ENCODE data around the gene SV2B. TPM values are rescaled to one million over a fixed set of nuclear protein-coding genes. Genes with fewer than 3 reads are reported as not detected.

The SV2B gene
- total and polyA plus RNA-seq, 2 donors (not counting 1 experiment from before 2014, with no cell fraction given): not detected

- ChIA-PET POLR2A (no interaction called here), CTCF (no interaction called here)
- DNase-seq (no peak), ATAC-seq (ENCODE audit: low read depth) (no peak)
- no peaks in the 10 kb centered on the region for H4K20me1 ChIP-seq (ENCODE audit: control insufficient read depth, insufficient read depth, low read length, poor library complexity, severe bottlenecking)
- H3K9me3 Mint-ChIP-seq (ENCODE audit: insufficient read depth): no peaks in the 10 kb centered on the region
- no peak overlapping the region for H3K4me3 ChIP-seq (ENCODE audit: control extremely low read depth in 1 of 5, extremely low read depth in 1 of 5, insufficient read depth in 1 of 5, low read depth in 2 of 5, low read length in 4 of 5)
- 86% methylated on average over 1 of the region's 2 CpGs for WGBS (ENCODE audit: insufficient coverage)
- H3K36me3 ChIP-seq (replicated peaks in 1 of 2; ENCODE audit: control extremely low read depth in 1 of 2, control insufficient read depth in 1 of 2, extremely low read depth in 1 of 2, insufficient read depth in 2 of 2, low read length in 1 of 2): no peaks in the 10 kb centered on the region
- no peak overlapping the region for H3K9ac ChIP-seq (ENCODE audit: low read length)
- H3K4me1 ChIP-seq (ENCODE audit: control insufficient read depth in 2 of 2, insufficient read depth in 2 of 2, low read length in 2 of 2): no peaks in the 10 kb centered on the region
- no peak overlapping the region for H3K27ac Mint-ChIP-seq
- no peaks in the 10 kb centered on the region for H3K79me2 ChIP-seq (ENCODE audit: control insufficient read depth, insufficient read depth, low read length)
- no peak overlapping the region for H3K27ac ChIP-seq (ENCODE audit: low read length in 2 of 2)
- no peak overlapping the region for H2AFZ ChIP-seq (ENCODE audit: insufficient read depth, low read depth, low read length, poor library complexity, severe bottlenecking)
- intact Hi-C loops (cut with micrococcal nuclease): no loop called here
- H3K27me3 Mint-ChIP-seq: peaks cover 44% of the 10 kb centered on the region
- no peaks in the 10 kb centered on the region for H3K4me1 Mint-ChIP-seq
- H3K4me3 Mint-ChIP-seq: no peak overlapping the region
- no peaks in the 10 kb centered on the region for H3K9me3 ChIP-seq (ENCODE audit: control extremely low read depth in 1 of 3, control insufficient read depth in 2 of 3, insufficient read depth in 1 of 3, low read length in 2 of 3)
- TF ChIP-seq, protein P1, sequence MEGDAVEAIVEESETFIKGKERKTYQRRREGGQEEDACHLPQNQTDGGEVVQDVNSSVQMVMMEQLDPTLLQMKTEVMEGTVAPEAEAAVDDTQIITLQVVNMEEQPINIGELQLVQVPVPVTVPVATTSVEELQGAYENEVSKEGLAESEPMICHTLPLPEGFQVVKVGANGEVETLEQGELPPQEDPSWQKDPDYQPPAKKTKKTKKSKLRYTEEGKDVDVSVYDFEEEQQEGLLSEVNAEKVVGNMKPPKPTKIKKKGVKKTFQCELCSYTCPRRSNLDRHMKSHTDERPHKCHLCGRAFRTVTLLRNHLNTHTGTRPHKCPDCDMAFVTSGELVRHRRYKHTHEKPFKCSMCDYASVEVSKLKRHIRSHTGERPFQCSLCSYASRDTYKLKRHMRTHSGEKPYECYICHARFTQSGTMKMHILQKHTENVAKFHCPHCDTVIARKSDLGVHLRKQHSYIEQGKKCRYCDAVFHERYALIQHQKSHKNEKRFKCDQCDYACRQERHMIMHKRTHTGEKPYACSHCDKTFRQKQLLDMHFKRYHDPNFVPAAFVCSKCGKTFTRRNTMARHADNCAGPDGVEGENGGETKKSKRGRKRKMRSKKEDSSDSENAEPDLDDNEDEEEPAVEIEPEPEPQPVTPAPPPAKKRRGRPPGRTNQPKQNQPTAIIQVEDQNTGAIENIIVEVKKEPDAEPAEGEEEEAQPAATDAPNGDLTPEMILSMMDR (IDR thresholded peaks at IDR 0.05): no peak
- TF ChIP-seq EZH2 (IDR thresholded peaks at IDR 0.05; ENCODE audit: borderline replicate concordance, insufficient read depth, low read depth, low read length, poor library complexity, severe bottlenecking): no peak
- no peak overlapping the region for H3K4me2 ChIP-seq (replicated peaks; ENCODE audit: low read depth, low read length, poor library complexity, severe bottlenecking)
- peaks cover 0 to 4% (median 0%) of the 10 kb centered on the region in 4 experiments for H3K27me3 ChIP-seq (replicated peaks in 1 of 4; ENCODE audit: control extremely low read depth in 1 of 4, control insufficient read depth in 3 of 4, insufficient read depth in 4 of 4, low read length in 3 of 4)
These were observed 84.4 kb downstream of the SV2B start for GRCh38 chr15:91184441-91184840.

- Histone ChIP-seq H3K9me3 (ENCODE audit: control extremely low read depth in 1 of 3, control insufficient read depth in 2 of 3, insufficient read depth in 1 of 3, low read length in 2 of 3) (no peaks in the 10 kb centered on the region), H3K4me3 (ENCODE audit: control extremely low read depth in 1 of 5, extremely low read depth in 1 of 5, insufficient read depth in 1 of 5, low read depth in 2 of 5, low read length in 4 of 5) (no peak overlapping the region), H2AFZ (ENCODE audit: insufficient read depth, low read depth, low read length, poor library complexity, severe bottlenecking) (no peak overlapping the region), H3K27me3 (replicated peaks in 1 of 4; ENCODE audit: control extremely low read depth in 1 of 4, control insufficient read depth in 3 of 4, insufficient read depth in 4 of 4, low read length in 3 of 4) (peaks cover 0 to 4% (median 1%) of the 10 kb centered on the region in 4 experiments), H3K36me3 (replicated peaks in 1 of 2; ENCODE audit: control extremely low read depth in 1 of 2, control insufficient read depth in 1 of 2, extremely low read depth in 1 of 2, insufficient read depth in 2 of 2, low read length in 1 of 2) (no peaks in the 10 kb centered on the region), H3K9ac (ENCODE audit: low read length) (no peak overlapping the region), H4K20me1 (ENCODE audit: control insufficient read depth, insufficient read depth, low read length, poor library complexity, severe bottlenecking) (no peaks in the 10 kb centered on the region), H3K79me2 (ENCODE audit: control insufficient read depth, insufficient read depth, low read length) (no peaks in the 10 kb centered on the region), H3K4me1 (ENCODE audit: control insufficient read depth in 2 of 2, insufficient read depth in 2 of 2, low read length in 2 of 2) (no peaks in the 10 kb centered on the region), H3K4me2 (replicated peaks; ENCODE audit: low read depth, low read length, poor library complexity, severe bottlenecking) (no peak overlapping the region), H3K27ac (ENCODE audit: low read length in 2 of 2) (no peak overlapping the region)
- Mint-ChIP-seq H3K27ac (no peak overlapping the region), H3K4me3 (no peak overlapping the region), H3K9me3 (ENCODE audit: insufficient read depth) (no peaks in the 10 kb centered on the region), H3K4me1 (no peaks in the 10 kb centered on the region), H3K27me3 (peaks cover 39% of the 10 kb centered on the region)
- TF ChIP-seq EZH2 (IDR thresholded peaks at IDR 0.05; ENCODE audit: borderline replicate concordance, insufficient read depth, low read depth, low read length, poor library complexity, severe bottlenecking): no peak
- TF ChIP-seq, protein P1 (IDR thresholded peaks at IDR 0.05): no peak
- ChIA-PET CTCF (no interaction called here), POLR2A (no interaction called here)
- WGBS (ENCODE audit: insufficient coverage): 45% methylated on average over 3 of the region's 6 CpGs
- intact Hi-C loops (cut with micrococcal nuclease): no loop called here
- ATAC-seq (ENCODE audit: low read depth): no peak
- no peak for DNase-seq
These were observed 87.0 kb downstream of the SV2B start for GRCh38 chr15:91186904-91187656.

Data from B cell (primary cell).